SK-N-SH treated with all-trans-retinoic acid at 6 μM for 48 hours (cell line): ENCODE data around the gene VEPH1.

Source experiments
- ATAC-seq: fragments of 200-7000 bp; cut with Tn5 transposase; 3 replicates; pipeline ENCODE4 v1.9.1; 2020; ENCODE audit warnings: mild to moderate bottlenecking, moderate library complexity
- ARNTL ChIP-seq: fragments of 450-650 bp; formaldehyde crosslinking; IDR thresholded peaks from 2 replicates; pipeline ENCODE4 v1.5.0; 2020; ENCODE audit warnings: low read depth, mild to moderate bottlenecking, moderate library complexity, borderline replicate concordance
- BACH2 ChIP-seq: fragments of 250-450 bp; sonication (Bioruptor Pico); IDR thresholded peaks from 2 replicates; pipeline ENCODE4 v1.9.0; 2021; ENCODE audit warnings: mild to moderate bottlenecking, borderline replicate concordance
- CSRNP3 ChIP-seq: fragments of 250-450 bp; sonication (Bioruptor Pico); IDR thresholded peaks from 2 replicates; pipeline ENCODE4 v1.5.1; 2021; ENCODE audit warnings: mild to moderate bottlenecking, moderate library complexity
- GLIS3 ChIP-seq: fragments of 250-450 bp; sonication (Bioruptor Pico); IDR thresholded peaks from 2 replicates; pipeline ENCODE4 v1.5.0; 2020; ENCODE audit warnings: mild to moderate bottlenecking, moderate library complexity
- ISL1 ChIP-seq: fragments of 250-450 bp; sonication (Bioruptor Pico); IDR thresholded peaks from 2 replicates; pipeline ENCODE4 v2.1.2; 2022; ENCODE audit warnings: mild to moderate bottlenecking, moderate library complexity
- OSR1 ChIP-seq: fragments of 250-450 bp; sonication (Bioruptor Pico); IDR thresholded peaks from 2 replicates; pipeline ENCODE4 v1.8.0; 2022; ENCODE audit warnings: moderate library complexity, mild to moderate bottlenecking, inconsistent platforms
- PATZ1 ChIP-seq: fragments of 250-450 bp; sonication (Bioruptor Pico); IDR thresholded peaks from 2 replicates; pipeline ENCODE4 v1.8.0; 2020; ENCODE audit warnings: mild to moderate bottlenecking, moderate library complexity, borderline replicate concordance
- SNAI2 ChIP-seq: fragments of 250-450 bp; sonication (Bioruptor Pico); IDR thresholded peaks from 2 replicates; pipeline ENCODE4 v1.5.0; 2020; ENCODE audit warnings: mild to moderate bottlenecking, moderate library complexity
- TCF4 ChIP-seq: fragments of 250-450 bp; sonication (Bioruptor Pico); IDR thresholded peaks from 2 replicates; pipeline ENCODE4 v1.8.0; 2021; ENCODE audit warnings: mild to moderate bottlenecking, moderate library complexity, borderline replicate concordance
- TOX ChIP-seq: fragments of 250-450 bp; sonication (Bioruptor Pico); IDR thresholded peaks from 2 replicates; pipeline ENCODE4 v1.8.0; 2021; ENCODE audit warnings: mild to moderate bottlenecking, moderate library complexity, borderline replicate concordance
- TSHZ2 ChIP-seq: fragments of 250-450 bp; sonication (Bioruptor Pico); IDR thresholded peaks from 2 replicates; pipeline ENCODE4 v1.5.0; 2020; ENCODE audit warnings: mild to moderate bottlenecking, moderate library complexity
- ZC3H10 ChIP-seq: fragments of 250-450 bp; sonication (Bioruptor Pico); IDR thresholded peaks from 2 replicates; pipeline ENCODE4 v1.5.1; 2021; ENCODE audit warnings: mild to moderate bottlenecking, moderate library complexity
- ZFP3 ChIP-seq: fragments of 250-450 bp; sonication (Bioruptor Pico); IDR thresholded peaks from 2 replicates; pipeline ENCODE4 v1.5.0; 2020; ENCODE audit warnings: mild to moderate bottlenecking, moderate library complexity
- ZNF565 ChIP-seq: fragments of 450-650 bp; formaldehyde crosslinking; conservative IDR thresholded peaks from 2 replicates; pipeline ENCODE4 v1.5.0; 2020; ENCODE audit warnings: low read depth, mild to moderate bottlenecking, moderate library complexity
- ZNF70 ChIP-seq: fragments of 450-650 bp; formaldehyde crosslinking; IDR thresholded peaks from 2 replicates; pipeline ENCODE4 v1.5.0; 2020; ENCODE audit warnings: mild to moderate bottlenecking, moderate library complexity
- ZNF8 ChIP-seq: fragments of 450-650 bp; formaldehyde crosslinking; IDR thresholded peaks from 2 replicates; pipeline ENCODE4 v1.5.0; 2020; ENCODE audit warnings: mild to moderate bottlenecking, moderate library complexity
- TF ChIP-seq, protein P1 (sequence below): fragments of 250-450 bp; sonication (Bioruptor Pico); IDR thresholded peaks from 2 replicates; pipeline ENCODE4 v1.5.1; 2020; ENCODE audit warnings: low read depth, mild to moderate bottlenecking, moderate library complexity
- TF ChIP-seq, protein P2 (sequence below): fragments of 250-450 bp; sonication (Bioruptor Pico); IDR thresholded peaks from 2 replicates; pipeline ENCODE4 v1.8.0; 2021; ENCODE audit warnings: low read depth, mild to moderate bottlenecking, moderate library complexity, borderline replicate concordance

The VEPH1 gene

GRCh38 chr3:157487339-157487738, 15.9 kb downstream of the VEPH1 start:
- no peak for ATAC-seq
- TF ChIP-seq ZNF565 (CRISPR knock-in tag) (no peak), BACH2 (CRISPR knock-in tag) (no peak), ZNF70 (CRISPR knock-in tag) (no peak), OSR1 (no peak), TOX (CRISPR knock-in tag) (no peak), ISL1 (CRISPR knock-in tag) (no peak), ZFP3 (CRISPR knock-in tag) (no peak), GLIS3 (CRISPR knock-in tag) (no peak), ZC3H10 (no peak), TCF4 (no peak), ZNF8 (no peak), PATZ1 (no peak), ARNTL (CRISPR knock-in tag) (no peak), TSHZ2 (no peak), SNAI2 (CRISPR knock-in tag) (no peak)
- TF ChIP-seq, protein P1, sequence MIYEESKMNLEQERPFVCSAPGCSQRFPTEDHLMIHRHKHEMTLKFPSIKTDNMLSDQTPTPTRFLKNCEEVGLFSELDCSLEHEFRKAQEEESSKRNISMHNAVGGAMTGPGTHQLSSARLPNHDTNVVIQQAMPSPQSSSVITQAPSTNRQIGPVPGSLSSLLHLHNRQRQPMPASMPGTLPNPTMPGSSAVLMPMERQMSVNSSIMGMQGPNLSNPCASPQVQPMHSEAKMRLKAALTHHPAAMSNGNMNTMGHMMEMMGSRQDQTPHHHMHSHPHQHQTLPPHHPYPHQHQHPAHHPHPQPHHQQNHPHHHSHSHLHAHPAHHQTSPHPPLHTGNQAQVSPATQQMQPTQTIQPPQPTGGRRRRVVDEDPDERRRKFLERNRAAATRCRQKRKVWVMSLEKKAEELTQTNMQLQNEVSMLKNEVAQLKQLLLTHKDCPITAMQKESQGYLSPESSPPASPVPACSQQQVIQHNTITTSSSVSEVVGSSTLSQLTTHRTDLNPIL (CRISPR knock-in tag) = no peak

- TF ChIP-seq TCF4 (no peak), BACH2 (CRISPR knock-in tag) (no peak), GLIS3 (CRISPR knock-in tag) (no peak)
- TF ChIP-seq, all 23 proteins: peak for 0
- ATAC-seq = no peak
Observed at GRCh38 chr3:157479464-157480243, 23.6 kb downstream of the VEPH1 start.

DNA sequence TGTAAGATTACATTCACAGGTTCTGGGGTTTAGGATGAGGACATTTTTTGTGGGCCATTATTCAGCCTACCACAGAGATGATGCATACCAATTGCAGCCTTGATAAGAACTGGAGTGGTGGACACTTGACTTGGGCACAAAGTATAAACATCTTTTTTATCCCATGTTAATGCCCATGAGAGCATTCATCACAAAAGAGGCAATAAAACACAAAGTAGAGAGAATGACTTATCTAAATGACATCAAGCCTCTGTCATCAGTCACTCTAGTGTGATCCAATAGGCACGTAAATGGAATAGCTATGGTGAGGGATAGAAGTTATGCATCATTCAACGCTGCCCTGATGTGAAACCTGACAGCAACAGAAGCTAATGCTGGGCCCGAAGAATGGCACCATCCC, 25.8 kb downstream of the VEPH1 start:
- ATAC-seq = no peak

More for the DNA sequence above, 25.8 kb downstream of the VEPH1 start:
- TF ChIP-seq TSHZ2 = no peak
- TF ChIP-seq ARNTL (CRISPR knock-in tag) = no peak
- no peak for TF ChIP-seq ZNF8
- TF ChIP-seq PATZ1 = no peak
- TF ChIP-seq CSRNP3 (CRISPR knock-in tag) = no peak
- no peak for TF ChIP-seq ZC3H10
- no peak for TF ChIP-seq ZFP3 (CRISPR knock-in tag)
- no peak for TF ChIP-seq TCF4
- TF ChIP-seq BACH2 (CRISPR knock-in tag) = no peak
- TF ChIP-seq ISL1 (CRISPR knock-in tag) = no peak
- TF ChIP-seq, protein P2, sequence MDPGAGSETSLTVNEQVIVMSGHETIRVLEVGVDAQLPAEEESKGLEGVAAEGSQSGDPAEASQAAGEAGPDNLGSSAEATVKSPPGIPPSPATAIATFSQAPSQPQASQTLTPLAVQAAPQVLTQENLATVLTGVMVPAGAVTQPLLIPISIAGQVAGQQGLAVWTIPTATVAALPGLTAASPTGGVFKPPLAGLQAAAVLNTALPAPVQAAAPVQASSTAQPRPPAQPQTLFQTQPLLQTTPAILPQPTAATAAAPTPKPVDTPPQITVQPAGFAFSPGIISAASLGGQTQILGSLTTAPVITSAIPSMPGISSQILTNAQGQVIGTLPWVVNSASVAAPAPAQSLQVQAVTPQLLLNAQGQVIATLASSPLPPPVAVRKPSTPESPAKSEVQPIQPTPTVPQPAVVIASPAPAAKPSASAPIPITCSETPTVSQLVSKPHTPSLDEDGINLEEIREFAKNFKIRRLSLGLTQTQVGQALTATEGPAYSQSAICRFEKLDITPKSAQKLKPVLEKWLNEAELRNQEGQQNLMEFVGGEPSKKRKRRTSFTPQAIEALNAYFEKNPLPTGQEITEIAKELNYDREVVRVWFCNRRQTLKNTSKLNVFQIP (CRISPR knock-in tag) = no peak
